HG02840 (cell line): ENCODE data around the gene GOLGA6L1.
"Not testable (repeated sequence)": the region's sequence is repeated elsewhere in the genome, so short reads cannot be mapped to it uniquely, and the experiment has no call there.

Source experiments
- ATAC-seq: cut with Tn5 transposase; IDR thresholded peaks from one replicate; pipeline ENCODE4 v1.9.1; 2021; ENCODE audit warnings: mild to moderate bottlenecking, moderate library complexity, moderate number of reproducible peaks; ENCODE audit not compliant: unreplicated experiment, low FRiP score

The GOLGA6L1 gene

GRCh38 chr15:23136722-23137121, at the start of gene GOLGA6L1:
Gene GOLGA6L1, minus strand, starts transcription at chr15:23136822. Its CDS starts 91 bp downstream, at chr15:23136731.
- ATAC-seq = not testable (repeated sequence)

GRCh38 chr15:23181201-23181600, 44.6 kb upstream of the GOLGA6L1 start:
- ATAC-seq = not testable (repeated sequence)

- not testable (repeated sequence) for ATAC-seq
These were observed 43.9 kb upstream of the GOLGA6L1 start for GRCh38 chr15:23180547-23180927.

- not testable (repeated sequence) for ATAC-seq
These were observed 43.3 kb upstream of the GOLGA6L1 start for GRCh38 chr15:23179768-23180546.

GRCh38 chr15:23176683-23177082, 40.1 kb upstream of the GOLGA6L1 start:
- ATAC-seq = not testable (repeated sequence)

- ATAC-seq = not testable (repeated sequence)
These were observed 39.0 kb upstream of the GOLGA6L1 start for GRCh38 chr15:23175606-23176005.

GRCh38 chr15:23174609-23175140, 38.1 kb upstream of the GOLGA6L1 start:
- not testable (repeated sequence) for ATAC-seq

- not testable (repeated sequence) for ATAC-seq
These were observed 3.8 kb downstream of the GOLGA6L1 start for GRCh38 chr15:23132787-23133186.

GRCh38 chr15:23118208-23118607, 18.4 kb downstream of the GOLGA6L1 start:
- ATAC-seq = no peak

GRCh38 chr15:23095796-23096195, 40.8 kb downstream of the GOLGA6L1 start:
- no peak for ATAC-seq

GRCh38 chr15:23083115-23083514, 53.5 kb downstream of the GOLGA6L1 start:
- ATAC-seq = no peak

GRCh38 chr15:23081996-23082737, 54.5 kb downstream of the GOLGA6L1 start:
- not testable (repeated sequence) for ATAC-seq

GRCh38 chr15:23081271-23081670, 55.4 kb downstream of the GOLGA6L1 start:
- no peak for ATAC-seq

GRCh38 chr15:23079766-23080165, 56.9 kb downstream of the GOLGA6L1 start:
- ATAC-seq = no peak
